Transverse colon (tissue), 4 donors: Measurements from ENCODE around the gene SCEL.

Experiments used
- EP300 ChIP-seq: sonication (generic); formaldehyde crosslinking; IDR thresholded peaks from one replicate; pipeline ENCODE4 v1.6.1; 2017; ENCODE audit warnings: antibody characterized with exemption, low read depth
- POLR2AphosphoS5 ChIP-seq, 3 donors: sonication (generic); formaldehyde crosslinking; IDR thresholded peaks; one replicate each; pipeline ENCODE4 v1.6.1; 2016; ENCODE audit warnings: antibody characterized with exemption in 3 of 3
- TF ChIP-seq, protein P1 (sequence below), 5 experiments: fragments of 200-600 bp in 3 of 5; fragments of 450-650 bp in 2 of 5; sonication (generic) in 3 of 5; IDR thresholded peaks; 1 replicate in 2 of 5; 2 replicates in 3 of 5; pipeline ENCODE4 v1.5.1; 2016 to 2017; ENCODE audit warnings: antibody characterized with exemption in 5 of 5, inconsistent platforms in 3 of 5, mild to moderate bottlenecking in 2 of 5, moderate library complexity in 1 of 5

DNA sequence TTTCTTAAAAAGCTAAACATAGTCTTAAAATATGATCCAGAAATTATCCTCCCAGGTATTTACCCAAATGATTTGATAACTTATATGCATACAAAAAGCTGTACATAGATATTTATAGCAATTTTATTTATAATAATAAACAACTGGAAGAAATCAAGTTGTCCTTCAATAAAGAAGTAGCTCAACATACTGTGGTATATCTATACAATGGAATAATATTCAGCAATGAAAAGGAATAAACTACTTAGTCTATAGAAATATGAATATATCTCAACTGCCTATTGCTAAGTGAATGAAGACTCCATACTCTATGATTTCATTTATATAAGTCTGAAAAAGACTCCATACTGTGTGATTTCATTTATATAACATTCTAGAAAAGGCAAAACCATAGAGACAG is 114.9 kb downstream of the SCEL start:
- TF ChIP-seq EP300 (no peak), POLR2AphosphoS5 (IDR thresholded peaks at IDR 0.05) (no peak)
- TF ChIP-seq, protein P1, sequence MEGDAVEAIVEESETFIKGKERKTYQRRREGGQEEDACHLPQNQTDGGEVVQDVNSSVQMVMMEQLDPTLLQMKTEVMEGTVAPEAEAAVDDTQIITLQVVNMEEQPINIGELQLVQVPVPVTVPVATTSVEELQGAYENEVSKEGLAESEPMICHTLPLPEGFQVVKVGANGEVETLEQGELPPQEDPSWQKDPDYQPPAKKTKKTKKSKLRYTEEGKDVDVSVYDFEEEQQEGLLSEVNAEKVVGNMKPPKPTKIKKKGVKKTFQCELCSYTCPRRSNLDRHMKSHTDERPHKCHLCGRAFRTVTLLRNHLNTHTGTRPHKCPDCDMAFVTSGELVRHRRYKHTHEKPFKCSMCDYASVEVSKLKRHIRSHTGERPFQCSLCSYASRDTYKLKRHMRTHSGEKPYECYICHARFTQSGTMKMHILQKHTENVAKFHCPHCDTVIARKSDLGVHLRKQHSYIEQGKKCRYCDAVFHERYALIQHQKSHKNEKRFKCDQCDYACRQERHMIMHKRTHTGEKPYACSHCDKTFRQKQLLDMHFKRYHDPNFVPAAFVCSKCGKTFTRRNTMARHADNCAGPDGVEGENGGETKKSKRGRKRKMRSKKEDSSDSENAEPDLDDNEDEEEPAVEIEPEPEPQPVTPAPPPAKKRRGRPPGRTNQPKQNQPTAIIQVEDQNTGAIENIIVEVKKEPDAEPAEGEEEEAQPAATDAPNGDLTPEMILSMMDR (IDR thresholded peaks at IDR 0.05), result no peak
